Activated naive CD8-positive, alpha-beta T cell treated with anti-CD3 and anti-CD28 coated beads, Interleukin-2, amount 10 ng/mL, durations not matched to agents 7 days and 5 days (primary cell): Measurements from ENCODE around the gene SHANK3. TPM values are rescaled to one million over a fixed set of nuclear protein-coding genes. Genes with fewer than 3 reads are reported as not detected.
A peak's percentile ranks its signal among the peaks of the same experiment; 100 is the strongest.

Experiments used
- ATAC-seq: fragments of 150-1000 bp; cut with Tn5 transposase; one replicate; pipeline ENCODE4 v1.10.0; 2021; ENCODE audit warnings: low read depth, moderate library complexity
- POLR2A ChIA-PET: fragments of 350-600 bp; sonication (Branson Sonifier 250); formaldehyde crosslinking; loops from one replicate; lab custom pipeline; 2021; ENCODE audit warnings: antibody characterized with exemption; lab: Charles Lee
- DNase-seq: peaks from one replicate; pipeline ENCODE4 v3.0.0; 2021
- H3K27ac Mint-ChIP-seq: one replicate; pipeline ENCODE4 v1.8.0; 2022; ENCODE audit warnings: mild to moderate bottlenecking, mixed read lengths
- H3K27me3 Mint-ChIP-seq: one replicate; pipeline ENCODE4 v1.8.0; 2022; ENCODE audit warnings: mild to moderate bottlenecking, moderate library complexity, mixed read lengths
- H3K36me3 Mint-ChIP-seq: one replicate; pipeline ENCODE4 v1.8.0; 2021; ENCODE audit warnings: mild to moderate bottlenecking, mixed read lengths
- H3K4me1 Mint-ChIP-seq: one replicate; pipeline ENCODE4 v1.8.0; 2021; ENCODE audit warnings: mixed read lengths
- H3K4me3 Mint-ChIP-seq: one replicate; pipeline ENCODE4 v1.8.0; 2022; ENCODE audit warnings: mild to moderate bottlenecking, moderate library complexity, mixed read lengths
- H3K9me3 Mint-ChIP-seq: one replicate; pipeline ENCODE4 v1.8.0; 2021; ENCODE audit warnings: mixed read lengths
- total RNA-seq, 2 experiments: library from RNA; stranded (reverse); gene quantifications; one replicate each; pipeline ENCODE4 v1.2.3, GENCODE V29; 2021

The SHANK3 gene
- total RNA-seq, 2 experiments from 2014 or later, result 0.06 TPM; not detected in 1

GRCh38 chr22:50660306-50660705, 12.3 kb upstream of the SHANK3 start:
- Mint-ChIP-seq H3K27me3 (peaks cover 10% of the 10 kb centered on the region), H3K27ac (no peak overlapping the region), H3K9me3 (no peaks in the 10 kb centered on the region), H3K4me3 (no peak overlapping the region), H3K36me3 (no peaks in the 10 kb centered on the region), H3K4me1 (no peaks in the 10 kb centered on the region)
- POLR2A ChIA-PET, result interaction anchor here (0.7 kb wide), 1 partner anchor 16 kb away, joined by 3 read pairs; no protein-coding TSS in a partner anchor
- ATAC-seq, result no peak
- DNase-seq, result no peak

- no peaks in the 10 kb centered on the region for H3K4me1 Mint-ChIP-seq
- no peaks in the 10 kb centered on the region for H3K36me3 Mint-ChIP-seq
- H3K9me3 Mint-ChIP-seq, result no peaks in the 10 kb centered on the region
- H3K4me3 Mint-ChIP-seq, result no peak overlapping the region
- POLR2A ChIA-PET, result no interaction called here
- ATAC-seq (no peak), DNase-seq (no peak)
- no peak overlapping the region for H3K27ac Mint-ChIP-seq
- peaks cover 27% of the 10 kb centered on the region for H3K27me3 Mint-ChIP-seq
These were observed 7.4 kb upstream of the SHANK3 start for GRCh38 chr22:50665212-50665611.

GRCh38 chr22:50665738-50666137, 6.9 kb upstream of the SHANK3 start:
- no peaks in the 10 kb centered on the region for H3K9me3 Mint-ChIP-seq
- no peak for DNase-seq
- H3K27ac Mint-ChIP-seq, result no peak overlapping the region
- ATAC-seq, result no peak
- no peaks in the 10 kb centered on the region for H3K36me3 Mint-ChIP-seq
- H3K27me3 Mint-ChIP-seq, result peaks cover 30% of the 10 kb centered on the region
- no peaks in the 10 kb centered on the region for H3K4me1 Mint-ChIP-seq
- POLR2A ChIA-PET, result no interaction called here
- H3K4me3 Mint-ChIP-seq, result no peak overlapping the region

GRCh38 chr22:50670513-50670912, 2.1 kb upstream of the SHANK3 start:
- Mint-ChIP-seq H3K9me3 (no peaks in the 10 kb centered on the region), H3K4me1 (peaks cover 5% of the 10 kb centered on the region), H3K36me3 (no peaks in the 10 kb centered on the region), H3K27me3 (peaks cover 55% of the 10 kb centered on the region), H3K4me3 (no peak overlapping the region), H3K27ac (no peak overlapping the region)
- ATAC-seq (no peak), DNase-seq (no peak)
- POLR2A ChIA-PET, result no interaction called here

GRCh38 chr22:50670914-50671538, 1.6 kb upstream of the SHANK3 start:
- Mint-ChIP-seq H3K9me3 (no peaks in the 10 kb centered on the region), H3K4me3 (no peak overlapping the region), H3K27ac (no peak overlapping the region), H3K27me3 (peaks cover 60% of the 10 kb centered on the region), H3K36me3 (no peaks in the 10 kb centered on the region), H3K4me1 (peaks cover 5% of the 10 kb centered on the region)
- POLR2A ChIA-PET, result no interaction called here
- DNase-seq, result no peak
- no peak for ATAC-seq

- POLR2A ChIA-PET, result no interaction called here
- Mint-ChIP-seq H3K36me3 (no peaks in the 10 kb centered on the region), H3K9me3 (no peaks in the 10 kb centered on the region), H3K4me1 (peaks cover 5% of the 10 kb centered on the region), H3K27ac (no peak overlapping the region), H3K27me3 (peaks cover 64% of the 10 kb centered on the region), H3K4me3 (no peak overlapping the region)
- no peak for DNase-seq
- no peak for ATAC-seq
These were observed 982 bp upstream of the SHANK3 start for GRCh38 chr22:50671641-50672040.

GRCh38 chr22:50672041-50672440, 582 bp upstream of the SHANK3 start:
- Mint-ChIP-seq H3K9me3 (no peaks in the 10 kb centered on the region), H3K4me3 (no peak overlapping the region), H3K36me3 (no peaks in the 10 kb centered on the region), H3K27ac (no peak overlapping the region), H3K4me1 (peaks cover 5% of the 10 kb centered on the region), H3K27me3 (peaks cover 64% of the 10 kb centered on the region)
- ATAC-seq, result no peak
- no peak for DNase-seq
- POLR2A ChIA-PET, result no interaction called here

GRCh38 chr22:50673231-50674129, 857 bp downstream of the SHANK3 start:
- Mint-ChIP-seq H3K27ac (peak overlapping the region; percentile 58), H3K27me3 (peaks cover 55% of the 10 kb centered on the region), H3K4me3 (peak overlapping the region; percentile 22), H3K9me3 (no peaks in the 10 kb centered on the region), H3K4me1 (peaks cover 5% of the 10 kb centered on the region), H3K36me3 (no peaks in the 10 kb centered on the region)
- ATAC-seq, result no peak
- POLR2A ChIA-PET, result no interaction called here
- no peak for DNase-seq

- Mint-ChIP-seq H3K27me3 (peaks cover 52% of the 10 kb centered on the region), H3K36me3 (no peaks in the 10 kb centered on the region), H3K27ac (no peak overlapping the region), H3K4me1 (peaks cover 5% of the 10 kb centered on the region), H3K4me3 (no peak overlapping the region), H3K9me3 (no peaks in the 10 kb centered on the region)
- POLR2A ChIA-PET, result no interaction called here
- ATAC-seq (no peak), DNase-seq (no peak)
These were observed 1.5 kb downstream of the SHANK3 start for GRCh38 chr22:50674130-50674500.

- peaks cover 5% of the 10 kb centered on the region for H3K4me1 Mint-ChIP-seq
- POLR2A ChIA-PET, result no interaction called here
- H3K36me3 Mint-ChIP-seq, result no peaks in the 10 kb centered on the region
- H3K27ac Mint-ChIP-seq, result no peak overlapping the region
- peak overlapping the region; percentile 38 for H3K4me3 Mint-ChIP-seq
- peaks cover 47% of the 10 kb centered on the region for H3K27me3 Mint-ChIP-seq
- DNase-seq (no peak), ATAC-seq (peak; percentile 17)
- H3K9me3 Mint-ChIP-seq, result no peaks in the 10 kb centered on the region
These were observed 2.3 kb downstream of the SHANK3 start for GRCh38 chr22:50674606-50675552.

- DNase-seq (no peak), ATAC-seq (no peak)
- Mint-ChIP-seq H3K9me3 (no peaks in the 10 kb centered on the region), H3K4me3 (peak overlapping the region; percentile 38), H3K27me3 (peaks cover 43% of the 10 kb centered on the region), H3K4me1 (peaks cover 5% of the 10 kb centered on the region), H3K27ac (no peak overlapping the region), H3K36me3 (no peaks in the 10 kb centered on the region)
- POLR2A ChIA-PET, result interaction anchor here (1.1 kb wide), 1 partner anchor 54 kb away, joined by 3 read pairs; no protein-coding TSS in a partner anchor
These were observed 3.0 kb downstream of the SHANK3 start for GRCh38 chr22:50675553-50676179.

- Mint-ChIP-seq H3K27ac (no peak overlapping the region), H3K27me3 (peaks cover 38% of the 10 kb centered on the region), H3K36me3 (no peaks in the 10 kb centered on the region), H3K9me3 (peaks cover 3% of the 10 kb centered on the region), H3K4me3 (no peak overlapping the region), H3K4me1 (peaks cover 5% of the 10 kb centered on the region)
- ATAC-seq (no peak), DNase-seq (no peak)
- POLR2A ChIA-PET, result interaction anchor here (1.1 kb wide), 1 partner anchor 55 kb away, joined by 3 read pairs; no protein-coding TSS in a partner anchor
These were observed 3.6 kb downstream of the SHANK3 start for GRCh38 chr22:50676180-50676636.
